ENCODE results near the gene ETV5. TPM values are rescaled to one million over a fixed set of nuclear protein-coding genes. Genes with fewer than 3 reads are reported as not detected.

ETV5 gene
- total RNA-seq, 4 donors from 2014 or later, result 1.7 to 6.7 (median 5.0) TPM

DNA sequence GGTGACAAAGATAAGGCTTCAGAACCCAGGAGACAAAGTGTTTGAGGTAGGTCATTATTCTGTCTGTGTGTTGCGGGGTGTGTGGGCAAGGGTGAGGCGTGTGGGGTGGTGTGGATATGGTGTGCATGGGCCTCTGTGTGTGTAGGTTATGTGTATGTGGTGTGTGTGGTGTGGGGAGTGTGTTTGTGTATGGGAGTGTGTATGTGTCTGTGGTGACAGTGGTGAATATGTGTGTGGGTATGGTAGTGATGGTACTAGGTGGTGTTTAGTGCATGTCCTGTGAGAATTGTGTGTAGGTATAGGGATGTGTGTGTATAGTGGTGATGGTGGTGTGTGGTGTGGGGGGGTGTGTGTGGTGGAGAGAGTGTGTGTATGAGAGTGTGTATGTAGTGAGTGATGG lies 16.2 kb upstream of the ETV5 start:
- Histone ChIP-seq H3K4me1 (peaks cover 0 to 7% (median 0%) of the 10 kb centered on the region in 3 donors), H3K27me3 (peaks cover 0 to 3% (median 0%) of the 10 kb centered on the region in 4 donors), H3K9me3 (no peaks in the 10 kb centered on the region), H3K27ac (no peak overlapping the region), H3K4me3 (no peak overlapping the region), H3K36me3 (no peaks in the 10 kb centered on the region)
- WGBS, 2 donors, result 90 to 100% methylated on average over 2 of the region's 2 CpGs
- TF ChIP-seq, protein P1, sequence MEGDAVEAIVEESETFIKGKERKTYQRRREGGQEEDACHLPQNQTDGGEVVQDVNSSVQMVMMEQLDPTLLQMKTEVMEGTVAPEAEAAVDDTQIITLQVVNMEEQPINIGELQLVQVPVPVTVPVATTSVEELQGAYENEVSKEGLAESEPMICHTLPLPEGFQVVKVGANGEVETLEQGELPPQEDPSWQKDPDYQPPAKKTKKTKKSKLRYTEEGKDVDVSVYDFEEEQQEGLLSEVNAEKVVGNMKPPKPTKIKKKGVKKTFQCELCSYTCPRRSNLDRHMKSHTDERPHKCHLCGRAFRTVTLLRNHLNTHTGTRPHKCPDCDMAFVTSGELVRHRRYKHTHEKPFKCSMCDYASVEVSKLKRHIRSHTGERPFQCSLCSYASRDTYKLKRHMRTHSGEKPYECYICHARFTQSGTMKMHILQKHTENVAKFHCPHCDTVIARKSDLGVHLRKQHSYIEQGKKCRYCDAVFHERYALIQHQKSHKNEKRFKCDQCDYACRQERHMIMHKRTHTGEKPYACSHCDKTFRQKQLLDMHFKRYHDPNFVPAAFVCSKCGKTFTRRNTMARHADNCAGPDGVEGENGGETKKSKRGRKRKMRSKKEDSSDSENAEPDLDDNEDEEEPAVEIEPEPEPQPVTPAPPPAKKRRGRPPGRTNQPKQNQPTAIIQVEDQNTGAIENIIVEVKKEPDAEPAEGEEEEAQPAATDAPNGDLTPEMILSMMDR (IDR thresholded peaks at IDR 0.05), result no peak
- TF ChIP-seq POLR2A (IDR thresholded peaks at IDR 0.05), result no peak
- intact Hi-C loops (cut with DNase I), result no loop called here
- no peak for DNase-seq

DNA sequence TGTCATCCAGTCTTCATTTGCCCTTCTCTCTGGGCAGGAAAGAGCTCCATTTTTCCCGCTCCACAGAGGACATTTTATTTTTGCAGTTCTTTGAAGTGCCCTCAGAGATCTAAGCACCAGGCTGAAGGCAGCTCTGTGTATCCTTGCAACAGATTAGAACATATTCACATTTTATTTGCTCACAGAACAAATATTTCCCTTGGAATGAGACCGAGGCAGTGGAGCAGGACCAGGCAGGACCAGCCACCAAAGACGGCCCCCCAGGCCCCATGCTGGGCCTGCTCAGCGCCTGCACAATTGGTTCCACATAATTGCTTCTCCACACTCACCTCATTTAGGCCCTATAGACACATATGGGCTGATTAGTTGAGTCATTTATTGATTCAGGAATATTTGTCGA lies 15.7 kb upstream of the ETV5 start:
- Histone ChIP-seq H3K27ac (no peak overlapping the region), H3K9me3 (no peaks in the 10 kb centered on the region), H3K27me3 (peaks cover 0 to 6% (median 0%) of the 10 kb centered on the region in 4 donors), H3K4me3 (no peak overlapping the region), H3K36me3 (no peaks in the 10 kb centered on the region), H3K4me1 (peaks cover 0 to 7% (median 0%) of the 10 kb centered on the region in 3 donors)
- 15 to 58% methylated on average over 4 to 5 of the region's 5 CpGs for WGBS, 2 donors
- TF ChIP-seq, protein P1 (IDR thresholded peaks at IDR 0.05), result no peak
- no peak for TF ChIP-seq POLR2A (IDR thresholded peaks at IDR 0.05)
- no peak for DNase-seq
- intact Hi-C loops (cut with DNase I), result no loop called here

DNA sequence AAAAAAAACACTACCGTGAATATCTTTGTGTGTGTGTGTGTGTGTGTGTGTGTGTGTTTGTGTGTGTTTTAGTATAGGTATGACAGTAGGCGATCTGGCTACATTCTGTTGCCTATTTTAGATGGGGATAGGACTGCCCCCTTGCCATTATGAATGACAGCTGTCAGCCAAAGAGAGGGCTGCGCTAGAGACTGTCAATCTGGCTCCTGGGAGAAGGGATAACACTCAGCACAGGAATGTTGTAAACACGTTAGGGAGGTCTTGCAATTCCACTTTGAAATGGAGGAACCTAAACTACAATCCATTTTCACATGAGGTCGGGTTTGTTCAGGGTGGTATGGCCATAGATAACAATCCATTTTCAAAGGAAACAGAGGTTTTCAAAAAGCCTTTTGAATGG lies 14.1 kb upstream of the ETV5 start:
- no peak overlapping the region for H3K27ac ChIP-seq
- H3K4me3 ChIP-seq, result no peak overlapping the region
- WGBS, 2 donors, result 69 to 72% methylated on average over 5 of the region's 5 CpGs
- intact Hi-C loops (cut with DNase I), result no loop called here
- peaks cover 0 to 7% (median 0%) of the 10 kb centered on the region in 3 donors for H3K4me1 ChIP-seq
- H3K27me3 ChIP-seq, result peaks cover 0 to 16% (median 0%) of the 10 kb centered on the region in 4 donors
- no peaks in the 10 kb centered on the region for H3K36me3 ChIP-seq
- H3K9me3 ChIP-seq, result no peaks in the 10 kb centered on the region
- DNase-seq, result no peak
- TF ChIP-seq, protein P1 (IDR thresholded peaks at IDR 0.05), result no peak

DNA sequence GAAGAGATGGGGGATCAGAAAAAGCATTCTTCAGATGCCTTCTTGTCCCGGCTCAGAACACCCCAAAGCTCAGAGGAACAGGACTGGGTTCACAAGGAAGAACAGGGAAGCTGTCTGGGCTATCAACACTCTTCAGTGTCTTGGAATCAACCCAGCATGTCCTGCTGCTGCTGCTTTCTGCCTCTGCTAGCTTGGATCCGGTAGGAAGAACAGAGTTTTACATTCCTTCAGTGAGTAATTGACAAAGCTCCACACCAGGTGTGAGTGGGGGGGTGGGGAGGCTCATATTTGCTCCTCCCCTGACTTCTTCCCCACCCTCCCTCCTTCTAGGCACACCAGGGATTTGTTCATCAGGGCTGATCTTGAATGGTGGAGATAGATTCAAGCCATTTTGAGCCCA lies 13.1 kb upstream of the ETV5 start:
- Histone ChIP-seq H3K27ac (no peak overlapping the region), H3K9me3 (no peaks in the 10 kb centered on the region), H3K27me3 (peaks cover 0 to 16% (median 0%) of the 10 kb centered on the region in 4 donors), H3K4me1 (peaks cover 0 to 7% (median 0%) of the 10 kb centered on the region in 3 donors), H3K4me3 (no peak overlapping the region), H3K36me3 (no peaks in the 10 kb centered on the region)
- intact Hi-C loops (cut with DNase I), result no loop called here
- no peak for DNase-seq
- WGBS, 2 donors, result 15 to 45% methylated on average over 2 of the region's 2 CpGs
- no peak for TF ChIP-seq POLR2A (IDR thresholded peaks at IDR 0.05)
- TF ChIP-seq, protein P1 (IDR thresholded peaks at IDR 0.05), result no peak

DNA sequence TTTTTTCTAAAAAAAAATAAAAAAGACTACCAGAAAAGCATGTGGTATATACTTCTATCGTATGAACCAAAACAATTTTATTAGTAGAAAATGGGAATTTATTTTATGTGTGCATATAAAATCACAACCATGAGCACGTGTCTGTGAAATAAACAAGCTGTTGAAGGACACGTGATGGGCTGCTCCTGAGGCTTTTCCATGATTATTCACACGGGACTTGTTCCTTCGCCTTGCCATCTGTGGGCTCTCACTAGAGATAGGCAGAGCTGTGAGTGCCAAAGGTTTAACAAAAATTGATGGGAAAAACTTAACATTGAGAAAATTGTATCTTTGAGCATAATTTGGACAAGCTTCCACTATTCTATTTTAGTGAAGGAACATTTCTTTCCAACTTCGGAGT lies 12.4 kb upstream of the ETV5 start:
- Histone ChIP-seq H3K27ac (no peak overlapping the region), H3K27me3 (peaks cover 0 to 19% (median 0%) of the 10 kb centered on the region in 4 donors), H3K4me3 (no peak overlapping the region), H3K9me3 (no peaks in the 10 kb centered on the region), H3K36me3 (no peaks in the 10 kb centered on the region), H3K4me1 (peaks cover 0 to 7% (median 0%) of the 10 kb centered on the region in 3 donors)
- 52 to 61% methylated on average over 6 of the region's 6 CpGs for WGBS, 2 donors
- intact Hi-C loops (cut with DNase I), result no loop called here
- TF ChIP-seq, protein P1 (IDR thresholded peaks at IDR 0.05), result no peak
- no peak for TF ChIP-seq POLR2A (IDR thresholded peaks at IDR 0.05)
- DNase-seq, result no peak

Measured in esophagus squamous epithelium (tissue), 5 donors.